Ecto neural progenitor cell (in vitro differentiated cells): ENCODE measurements around the gene FCRL1.

Experiments used
- DNase-seq: peaks from one replicate; pipeline ENCODE4 v3.0.0-alpha.2; 2018; ENCODE audit warnings: low spot score

Gene FCRL1

DNA sequence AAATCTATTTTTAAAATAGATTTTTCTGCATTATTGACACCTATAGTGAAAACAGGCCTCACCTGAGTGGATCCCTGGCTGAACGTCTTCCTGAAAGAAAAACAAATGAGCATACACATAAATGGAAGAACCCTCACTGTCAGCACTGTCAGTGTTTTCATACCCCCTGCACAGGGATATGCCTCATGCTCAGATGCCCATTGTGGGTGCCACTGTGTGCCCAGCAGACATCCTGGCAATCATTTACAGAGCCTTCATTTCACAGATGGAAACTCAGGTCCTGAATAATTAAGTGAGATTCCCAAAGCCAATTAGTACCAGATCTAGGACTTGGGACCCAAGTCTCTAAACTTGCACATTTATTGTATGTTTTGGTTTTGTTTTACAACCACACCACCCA is 19.9 kb downstream of the FCRL1 start:
- no peak for DNase-seq

- no peak for DNase-seq
Measured at GRCh38 chr1:157798211-157798610, 21.7 kb downstream of the FCRL1 start.

DNA sequence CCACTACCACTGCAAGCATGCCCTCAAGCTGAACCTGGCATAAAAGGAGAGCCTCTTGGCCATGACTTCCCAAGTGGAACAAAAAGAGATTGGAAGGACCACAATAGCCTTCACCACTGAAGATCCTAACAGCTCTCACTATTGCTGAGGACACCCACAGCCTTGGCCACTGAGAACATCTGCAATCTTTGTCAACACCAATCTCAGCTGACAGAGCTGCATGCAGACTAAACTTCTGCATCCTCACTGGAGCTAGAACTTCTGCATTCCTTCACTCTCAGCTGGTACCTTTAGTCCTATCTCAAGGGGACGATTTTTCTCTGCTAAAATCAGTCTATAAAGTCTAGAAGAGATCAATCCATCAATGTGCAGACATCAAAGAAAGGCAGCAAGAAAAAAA is 34.7 kb downstream of the FCRL1 start:
- DNase-seq = no peak

DNA sequence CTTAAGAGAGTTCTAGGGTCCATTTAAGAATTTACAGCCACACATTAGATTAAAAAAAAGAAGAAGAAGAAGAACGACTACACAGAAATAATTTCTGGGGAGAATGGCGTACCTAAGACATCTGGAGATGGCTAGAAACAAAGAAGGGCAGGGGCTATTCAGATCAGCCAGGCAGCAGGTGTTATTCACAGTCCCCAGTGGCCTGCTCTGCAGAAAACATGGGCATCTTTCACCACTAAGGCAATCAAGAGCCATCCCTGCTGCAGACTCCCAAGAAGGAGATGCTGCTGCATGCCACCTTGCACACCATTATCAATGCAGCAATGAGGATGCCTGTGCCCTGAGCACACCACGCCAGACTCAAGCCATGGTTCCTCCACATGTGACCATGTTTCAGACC is 35.1 kb downstream of the FCRL1 start:
- DNase-seq = no peak

- no peak for DNase-seq
Measured at GRCh38 chr1:157782931-157783330, 37.0 kb downstream of the FCRL1 start.

GRCh38 chr1:157781048-157781447 is 38.9 kb downstream of the FCRL1 start:
- no peak for DNase-seq

DNA sequence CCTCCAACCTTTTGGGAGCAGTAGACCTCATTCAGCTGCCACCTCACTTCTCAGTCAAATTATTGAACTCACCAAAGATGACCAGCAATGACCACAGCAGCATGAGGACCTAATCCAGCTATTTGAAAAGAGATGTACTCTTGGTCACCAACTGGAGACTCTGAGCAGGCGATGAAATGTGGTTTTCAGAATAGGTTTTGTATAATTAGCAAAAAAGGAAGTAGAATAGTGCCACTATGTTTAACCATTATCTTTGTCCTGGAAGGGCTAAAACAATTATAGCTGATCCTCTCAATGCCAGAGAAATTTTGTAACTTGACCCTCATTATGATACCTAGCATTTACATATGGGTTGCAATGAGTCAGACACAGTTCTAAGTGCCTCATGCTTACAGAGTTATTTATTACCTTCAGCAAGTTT is 42.9 kb downstream of the FCRL1 start, which contains the start of gene FCRL2:
Gene FCRL2, minus strand, starts transcription at position 162 of the 421 bp plus-strand sequence. Its CDS starts 59 bp downstream, at position 103.
- no peak for DNase-seq

- DNase-seq = no peak
Measured at GRCh38 chr1:157775101-157775870, 44.6 kb downstream of the FCRL1 start.

- DNase-seq = no peak
Measured at GRCh38 chr1:157774412-157774811, 45.5 kb downstream of the FCRL1 start.

DNA sequence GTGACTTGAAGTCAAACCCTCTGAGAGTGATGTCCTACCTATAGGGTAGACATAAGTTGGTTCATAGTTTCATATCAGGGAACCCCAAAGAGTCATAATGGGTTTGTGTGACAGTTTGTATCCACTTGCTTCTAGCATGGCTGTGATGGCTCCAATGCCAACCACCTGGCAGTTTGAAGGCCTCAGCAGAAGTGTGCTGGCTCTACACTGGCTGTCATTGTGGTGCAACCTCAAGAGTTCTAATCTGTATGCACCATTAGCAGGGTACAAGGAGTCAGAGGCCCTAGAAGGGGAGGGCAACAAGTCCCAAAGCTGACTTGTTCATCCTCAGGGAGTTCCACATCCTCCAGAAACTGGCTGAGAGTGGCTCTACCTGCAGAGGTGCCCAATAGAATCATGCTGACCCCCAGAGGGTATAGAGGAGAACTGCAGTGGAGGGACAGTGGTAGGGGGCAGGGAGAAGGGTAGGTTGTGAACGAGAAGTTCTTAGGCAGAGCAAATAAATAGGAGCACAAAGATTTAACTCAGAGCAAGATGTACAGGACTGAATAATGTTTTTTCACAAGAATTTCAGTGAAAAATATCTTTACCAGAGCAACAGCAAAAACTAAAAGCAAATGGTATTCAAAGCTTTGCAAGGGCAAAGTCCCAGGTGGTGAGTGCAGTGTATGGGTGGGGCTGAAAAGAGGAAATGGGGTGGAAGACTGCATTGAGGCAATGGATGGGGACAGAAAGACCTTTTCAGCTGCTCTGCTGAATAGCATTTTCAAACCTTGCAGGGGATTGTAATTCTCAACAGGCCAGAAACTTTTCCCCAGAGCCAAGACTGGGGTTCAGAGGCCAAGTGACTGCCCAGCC is 46.2 kb downstream of the FCRL1 start:
- no peak for DNase-seq

DNA sequence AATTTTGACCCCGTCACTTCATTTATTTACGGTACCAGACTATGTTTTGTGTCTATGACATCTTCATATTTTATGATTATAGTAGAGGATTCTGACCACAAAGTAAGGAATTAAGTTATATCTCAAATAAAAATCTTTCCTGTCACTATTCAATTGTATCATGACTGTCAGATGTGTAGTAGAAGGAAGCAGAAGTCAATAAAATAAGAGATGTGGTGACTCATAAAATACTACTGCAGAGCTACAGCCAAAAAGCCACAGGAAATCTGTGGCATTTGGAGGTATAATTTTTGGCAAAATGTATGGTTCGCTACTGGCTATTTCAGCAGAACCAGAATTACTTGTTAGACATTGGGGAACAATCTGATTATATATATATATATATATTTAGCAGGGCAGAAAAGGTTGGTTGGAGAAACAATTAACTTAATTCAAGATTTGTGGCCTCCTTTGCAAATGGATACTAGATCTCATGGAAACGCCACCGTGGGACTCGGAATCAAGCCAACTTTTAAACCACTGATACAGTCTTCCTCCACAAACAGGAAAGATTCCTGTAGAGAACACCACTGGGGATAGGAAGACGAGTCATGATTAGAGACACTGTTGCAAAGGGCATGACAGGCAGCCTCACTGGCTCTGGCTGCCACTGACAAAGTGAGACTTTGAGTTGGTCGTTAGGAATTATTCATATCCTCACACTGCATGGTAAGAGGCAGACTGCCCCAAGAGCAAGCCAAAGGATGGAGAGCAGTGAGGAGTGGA is 48.1 kb downstream of the FCRL1 start:
- no peak for DNase-seq

DNA sequence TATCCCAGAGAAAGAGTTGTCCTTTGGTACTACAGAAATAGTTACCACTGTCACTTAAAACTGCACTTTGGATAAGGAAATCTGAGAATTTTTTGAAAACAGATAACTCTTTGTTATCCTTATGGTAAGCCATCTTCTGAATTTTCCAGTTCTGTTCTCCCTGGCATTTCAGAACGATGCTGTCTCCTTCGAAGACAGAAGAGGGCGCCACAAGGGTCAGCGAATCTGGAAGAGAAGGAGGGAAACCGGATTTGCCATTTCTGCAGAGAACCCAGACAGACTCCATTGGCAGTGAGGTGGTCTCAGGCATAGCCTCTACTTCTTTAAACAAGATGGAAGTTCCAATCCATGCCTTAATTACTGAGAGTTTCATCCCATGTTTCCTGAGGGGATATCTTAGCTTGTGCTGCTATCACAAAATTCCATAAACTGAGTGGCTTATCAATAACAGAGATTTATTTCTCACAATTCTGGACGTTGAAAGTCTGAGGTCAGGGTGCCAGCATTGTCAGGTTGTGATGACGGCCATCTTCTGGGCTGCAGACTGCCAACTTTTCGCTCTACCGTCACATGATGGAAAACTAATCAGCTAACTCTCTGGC is 49.4 kb downstream of the FCRL1 start:
- DNase-seq = no peak

DNA sequence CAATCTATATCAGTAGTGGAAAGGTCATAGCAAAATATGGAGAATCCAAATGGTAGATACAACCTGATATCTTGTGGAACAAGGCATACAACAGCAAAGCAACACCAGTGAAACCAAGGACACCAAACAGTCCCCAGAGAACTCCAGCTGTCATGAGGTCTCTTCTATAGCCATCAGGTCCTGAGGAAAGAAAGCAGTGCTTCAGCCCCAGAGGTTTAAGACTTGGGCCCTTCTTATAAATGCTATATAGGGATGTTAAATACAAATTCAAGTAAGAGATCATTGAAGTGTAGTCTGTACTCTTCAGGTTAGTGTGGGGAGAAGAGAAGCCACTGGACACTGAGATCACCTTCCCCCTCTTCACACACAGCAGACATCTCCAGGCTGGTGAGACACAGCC is 53.1 kb downstream of the FCRL1 start:
- no peak for DNase-seq

DNA sequence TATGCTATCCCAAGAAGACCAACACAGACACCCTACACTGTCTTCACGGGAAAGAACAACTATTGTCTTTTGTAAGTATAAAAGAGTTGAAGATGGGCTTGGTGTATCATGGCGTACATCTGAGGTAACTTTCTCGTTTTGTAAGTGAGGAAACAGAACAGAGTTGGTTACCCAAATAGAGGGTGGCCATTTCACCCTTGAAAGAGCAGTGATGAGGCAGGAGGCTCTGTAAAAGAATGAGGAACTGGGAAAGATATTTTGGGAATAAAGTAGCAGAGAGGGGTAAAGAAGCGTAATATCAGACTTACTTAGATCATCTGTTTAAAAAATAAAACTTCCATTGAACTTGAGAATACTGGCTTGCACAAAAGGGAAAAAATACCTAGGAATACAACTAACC is 61.9 kb downstream of the FCRL1 start:
- no peak for DNase-seq

DNA sequence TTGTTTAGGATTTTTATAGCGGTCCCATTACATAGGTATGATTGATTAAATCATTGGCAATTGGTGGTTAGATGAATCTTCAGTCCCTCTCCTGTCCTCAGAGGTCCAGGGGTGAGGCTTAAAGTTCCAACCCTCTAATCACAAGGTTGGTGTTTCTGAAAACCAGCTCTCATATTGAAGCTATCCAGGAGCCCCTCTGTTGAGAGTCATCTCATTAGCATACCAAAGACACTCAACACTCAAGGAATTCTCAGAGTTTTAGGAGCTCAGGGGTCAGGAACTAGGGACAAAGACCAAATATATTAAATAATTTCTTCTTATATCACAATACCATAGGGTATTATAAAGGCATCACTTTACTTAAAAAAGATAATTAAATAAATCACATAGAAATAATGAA is 66.3 kb downstream of the FCRL1 start:
- DNase-seq = no peak

- no peak for DNase-seq
Measured at GRCh38 chr1:157751283-157751682, 68.6 kb downstream of the FCRL1 start.

GRCh38 chr1:157748262-157748817 is 71.6 kb downstream of the FCRL1 start:
- no peak for DNase-seq
